ENCODE measurements around the gene LGI2.

LGI2 gene

DNA sequence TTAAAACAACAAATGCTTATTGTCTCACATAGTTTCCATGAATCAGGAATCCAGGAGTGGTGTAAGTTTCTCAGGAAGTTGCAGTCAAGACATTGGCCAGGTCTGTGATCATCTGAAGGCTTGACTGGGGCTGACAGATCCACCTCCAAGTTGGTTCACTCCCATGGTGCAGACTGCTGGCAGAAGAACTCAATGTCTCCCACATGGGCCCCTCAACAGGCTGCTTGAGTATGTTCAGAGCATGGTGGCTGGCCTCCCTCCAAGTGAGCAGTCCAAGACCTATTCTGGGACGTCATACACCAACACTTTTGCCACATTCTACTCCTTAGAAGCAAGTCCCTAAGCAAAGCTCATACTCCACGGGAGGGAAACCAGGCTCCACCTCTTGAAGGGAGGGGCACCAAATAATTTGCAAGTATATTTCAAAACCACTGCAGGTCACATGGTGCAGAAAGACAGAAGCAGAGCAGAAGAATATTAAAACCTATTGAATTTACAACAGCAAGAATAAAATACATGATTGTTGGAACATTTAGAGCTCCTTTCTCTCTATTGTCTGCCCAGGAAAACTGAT, 35.3 kb downstream of the LGI2 start:
- DNase-seq = no peak

DNA sequence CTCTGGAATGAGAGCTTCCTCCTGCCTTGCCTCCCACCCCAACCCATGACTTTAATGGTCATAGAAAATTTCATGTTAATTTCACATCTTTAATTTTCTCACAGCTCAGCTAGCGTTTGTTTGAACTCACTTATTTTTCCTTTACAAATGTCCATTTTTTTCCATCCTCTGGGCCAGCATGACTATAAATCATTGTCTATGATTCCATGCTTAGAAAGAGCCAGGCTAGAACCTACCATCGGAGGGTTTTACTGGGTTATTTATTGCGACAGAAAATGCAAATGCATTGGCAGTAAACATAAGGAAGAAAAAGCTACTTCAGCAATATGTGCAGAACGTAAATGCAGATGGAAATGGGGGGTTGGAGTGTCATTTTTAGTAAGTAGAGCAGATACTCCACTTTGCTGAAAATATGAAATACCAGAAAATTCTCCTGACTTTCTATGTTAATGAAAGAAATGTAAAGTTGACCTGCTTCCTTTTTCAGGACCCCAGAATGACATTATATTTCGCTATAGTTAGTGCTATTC, 37.1 kb downstream of the LGI2 start:
- DNase-seq = no peak

DNA sequence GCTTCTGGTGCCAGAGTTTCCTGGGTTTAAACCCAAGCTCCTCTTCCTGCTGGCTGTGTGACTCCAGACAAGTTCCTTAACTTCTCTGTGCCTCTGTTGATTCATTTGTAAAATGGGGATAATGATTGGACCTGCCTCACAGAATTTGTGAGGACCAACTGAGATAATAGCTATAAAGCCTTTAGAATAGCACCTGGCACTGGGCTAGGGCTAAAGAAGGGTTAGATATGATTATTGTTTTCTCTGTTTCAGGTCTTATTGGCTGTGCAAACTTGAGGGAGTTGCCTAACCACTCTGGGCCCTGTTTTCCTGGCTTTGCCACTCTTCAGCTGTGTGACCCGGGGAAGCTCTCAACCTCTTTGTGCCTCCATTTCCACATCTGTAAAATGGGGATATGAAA, 37.8 kb downstream of the LGI2 start:
- DNase-seq = no peak

DNA sequence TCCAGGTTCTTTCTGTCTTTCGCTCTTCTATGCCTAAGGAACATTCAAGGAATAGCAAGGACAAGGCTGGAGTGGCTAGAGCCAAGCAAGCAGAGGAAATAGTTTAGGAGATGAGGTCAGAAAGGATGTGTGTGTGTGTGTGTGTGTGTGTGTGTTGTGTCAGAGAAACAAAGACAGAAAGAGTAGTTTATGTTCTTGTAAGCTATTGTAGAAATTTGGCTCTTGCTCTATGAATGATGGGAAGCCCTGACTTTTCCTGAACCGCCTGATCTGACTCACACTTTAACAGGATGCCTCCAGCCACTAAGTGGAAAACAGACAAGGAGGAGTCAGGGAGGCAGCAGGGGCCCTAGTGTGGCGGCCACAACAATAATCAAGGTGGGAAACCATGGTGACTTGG, 39.7 kb downstream of the LGI2 start:
- DNase-seq = peak; percentile 48

DNA sequence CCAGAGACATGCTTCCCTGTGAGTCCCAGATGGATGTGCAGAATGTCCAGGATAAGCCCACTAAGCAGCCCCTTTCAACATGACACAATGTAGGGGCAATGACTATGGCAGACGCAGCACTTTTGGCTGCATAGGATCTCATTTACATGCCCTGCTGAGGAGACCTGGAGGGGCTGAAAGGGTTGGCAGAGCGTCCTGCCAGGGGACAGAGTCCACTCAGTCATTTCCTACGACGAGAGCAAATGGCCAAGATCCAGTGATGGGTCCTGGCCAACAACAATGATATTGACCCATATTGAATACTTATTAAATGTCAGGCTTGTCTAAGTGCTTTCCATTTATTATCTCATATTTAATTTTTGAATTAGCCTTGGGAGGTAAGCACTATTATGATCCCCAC, 41.4 kb downstream of the LGI2 start:
- DNase-seq = no peak

DNA sequence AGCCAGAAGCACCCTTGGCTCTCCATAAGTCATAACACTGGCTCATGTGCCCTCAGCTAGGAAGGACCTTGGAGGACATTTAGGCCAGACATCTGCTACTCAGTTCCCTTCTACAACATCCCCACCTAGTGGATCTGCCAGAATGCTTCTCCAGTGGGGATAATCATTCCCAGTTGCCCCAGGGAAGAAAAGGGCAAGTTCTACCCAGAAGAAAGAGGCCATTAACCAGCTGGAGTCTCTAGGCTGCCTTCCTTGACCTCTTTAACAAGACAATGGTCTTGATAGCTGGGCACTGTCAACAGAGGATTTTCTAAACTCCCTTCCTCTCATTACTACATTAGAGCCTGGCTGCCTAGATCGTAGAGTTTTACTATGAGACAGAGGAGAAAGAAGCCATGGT, 42.0 kb downstream of the LGI2 start:
- peak; percentile 38 for DNase-seq

DNA sequence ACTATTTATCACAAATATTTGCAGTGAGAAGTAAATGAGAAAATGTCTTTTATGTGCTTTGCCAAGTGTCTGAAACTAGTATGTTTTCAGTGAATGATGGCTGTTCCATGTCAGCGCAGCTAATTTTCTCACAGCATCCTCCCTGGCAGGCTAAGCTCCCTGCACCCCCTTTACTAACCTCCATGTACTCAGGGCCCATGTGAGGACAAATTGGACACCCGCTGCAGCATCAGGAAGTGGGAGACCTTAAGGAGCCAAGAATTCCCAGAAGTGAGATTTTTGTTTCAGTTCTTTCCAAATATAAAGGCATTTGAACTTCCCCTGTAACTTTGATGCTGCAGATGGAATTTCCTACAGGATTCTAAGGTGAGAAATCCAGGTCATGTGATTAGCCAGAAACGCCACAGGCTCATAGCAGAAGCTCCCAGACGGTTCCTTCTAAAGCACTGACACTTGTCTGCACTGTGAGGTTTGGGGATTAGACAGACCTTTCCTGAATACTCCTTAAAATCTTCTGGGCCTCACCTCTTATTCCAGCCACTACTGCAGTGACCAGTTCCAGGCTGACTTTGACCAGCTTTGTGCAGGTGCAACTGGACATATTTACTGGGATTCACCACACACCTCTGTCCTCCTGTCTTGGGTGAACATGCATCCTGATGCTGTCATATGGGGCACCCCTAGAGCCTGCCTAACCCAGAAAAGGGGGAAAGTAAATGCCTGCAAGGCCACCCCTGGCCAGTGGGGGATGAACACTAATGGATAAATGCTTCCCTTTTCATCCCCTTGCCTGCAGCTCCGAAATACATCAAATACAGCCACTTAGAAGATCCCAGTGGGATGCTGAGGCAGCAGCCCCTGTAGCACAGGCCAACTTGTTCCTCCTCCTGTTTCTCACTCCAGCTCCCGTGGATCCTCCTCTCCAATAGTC, 45.9 kb downstream of the LGI2 start:
- no peak for DNase-seq

DNA sequence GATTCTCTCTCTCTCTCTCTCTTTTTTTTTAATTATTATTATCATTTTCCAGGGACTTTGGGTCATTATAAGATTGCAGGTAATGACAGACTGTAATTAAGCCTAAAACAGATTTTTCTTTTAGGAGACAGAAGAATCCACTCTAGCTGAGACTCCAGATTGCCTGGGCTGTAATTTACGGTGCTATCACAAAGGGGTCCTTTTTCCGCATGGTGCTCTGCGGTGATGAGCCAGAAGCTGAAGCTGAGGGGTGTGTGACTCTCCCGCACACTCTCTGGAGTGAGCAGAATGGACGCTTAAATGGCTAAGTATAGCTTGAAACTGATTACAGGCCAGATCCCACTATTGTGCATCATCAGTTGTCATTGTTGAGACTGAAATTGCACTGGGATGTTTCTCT, 50.0 kb downstream of the LGI2 start:
- no peak for DNase-seq

DNA sequence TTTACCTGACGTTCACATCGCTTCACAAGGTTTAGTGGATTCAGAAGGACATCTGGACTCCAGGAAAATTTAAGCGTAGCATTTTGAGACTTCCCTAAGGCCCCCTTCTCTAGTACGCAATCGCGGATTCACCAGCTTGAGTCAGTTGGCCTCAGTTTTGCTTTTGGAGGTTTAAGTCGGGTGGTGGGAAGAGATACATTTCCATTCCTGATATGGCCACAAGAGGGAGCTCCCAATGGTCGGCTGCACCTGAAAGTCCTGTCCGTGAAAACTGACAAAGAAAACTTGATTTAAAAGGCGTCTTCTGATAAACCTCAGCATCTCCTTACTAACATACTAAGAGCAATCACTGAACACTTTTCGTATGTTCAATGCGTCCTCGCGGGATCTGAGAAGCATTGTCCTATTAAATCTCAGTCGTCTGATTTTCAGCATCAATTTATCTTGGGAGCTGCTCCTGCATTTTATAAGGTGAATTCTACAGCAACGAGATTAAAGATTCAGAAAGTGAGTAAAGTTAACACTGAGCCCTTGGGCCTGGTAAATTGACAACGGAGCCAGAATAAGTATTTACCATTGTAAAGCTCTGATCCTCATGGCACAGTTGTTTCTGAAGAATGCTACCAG, 50.6 kb downstream of the LGI2 start:
- peak; percentile 79 for DNase-seq

DNA sequence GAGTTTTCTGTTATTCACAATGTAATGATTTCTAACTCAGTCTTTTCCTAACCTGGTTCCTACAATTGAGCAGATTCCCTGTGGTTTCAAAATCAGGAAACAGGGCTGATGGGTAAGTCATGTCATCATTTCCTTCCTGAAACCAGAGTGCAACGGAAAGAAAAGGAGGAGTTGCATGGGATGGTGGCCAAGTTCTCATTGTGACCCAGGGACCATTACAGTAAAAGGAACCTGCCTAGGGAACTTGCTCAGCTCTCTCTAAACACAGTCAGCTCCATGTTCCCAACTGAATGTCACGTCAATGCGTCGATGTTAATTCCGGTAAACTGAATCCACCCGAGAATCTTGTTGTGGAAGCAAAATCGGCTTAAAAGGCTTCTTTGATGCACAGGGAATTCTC, 51.2 kb downstream of the LGI2 start:
- peak; percentile 43 for DNase-seq

DNA sequence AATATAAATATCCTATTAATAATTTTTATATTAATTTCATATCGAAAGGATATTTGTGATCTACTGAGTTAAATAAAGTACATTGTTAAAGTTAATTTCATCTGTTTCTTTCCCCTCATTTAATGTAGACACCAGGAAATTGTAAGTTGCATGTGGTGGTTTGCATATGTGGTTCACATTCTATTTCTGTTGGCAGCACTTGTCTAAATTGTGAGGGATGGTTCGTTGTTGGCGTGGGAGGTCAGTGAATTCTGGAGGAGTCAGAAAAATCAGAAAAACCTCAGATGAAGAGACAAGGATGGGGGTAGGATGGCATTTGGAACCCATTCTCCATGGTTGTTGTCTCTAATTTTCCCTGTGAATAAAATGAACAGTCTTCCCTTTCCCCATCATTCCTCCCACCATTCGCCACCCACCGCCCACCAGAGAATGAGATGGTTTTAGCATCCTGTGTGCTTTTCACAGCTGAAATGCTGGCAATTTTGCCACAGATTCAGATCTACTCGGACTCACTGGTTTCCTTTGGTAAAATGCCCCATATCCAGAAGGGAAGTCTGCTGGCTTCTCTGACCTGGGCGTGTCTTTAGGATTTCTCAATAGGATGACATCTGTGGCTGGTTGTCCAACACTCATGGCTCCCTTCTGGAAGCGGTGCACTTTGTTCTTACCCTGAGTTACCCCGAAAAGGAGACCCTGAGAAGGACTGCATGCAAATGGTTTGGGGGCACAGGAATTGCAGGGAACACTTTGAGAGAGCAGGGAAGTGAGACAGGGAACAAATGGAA, 52.3 kb downstream of the LGI2 start:
- DNase-seq = no peak

DNA sequence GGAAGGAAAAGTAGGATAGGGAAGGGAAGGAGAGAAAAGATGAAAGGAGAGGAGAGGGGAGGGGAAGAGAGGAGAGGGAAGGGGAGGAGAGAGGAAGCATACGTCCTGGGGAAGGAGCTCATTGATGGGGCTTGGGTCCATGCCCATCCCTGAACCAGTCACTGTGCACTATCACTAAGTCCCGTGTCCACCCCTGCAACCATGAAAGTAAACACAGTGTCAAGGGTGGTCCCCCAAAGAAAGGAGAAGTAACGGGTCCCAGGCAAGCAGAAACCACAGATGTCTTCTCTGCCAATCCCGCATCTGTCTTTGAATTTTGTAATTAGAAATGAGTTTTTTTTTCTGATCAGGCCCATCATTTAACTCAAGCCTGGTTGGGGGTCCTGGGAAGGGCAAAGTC, 55.2 kb downstream of the LGI2 start:
- DNase-seq = no peak

DNA sequence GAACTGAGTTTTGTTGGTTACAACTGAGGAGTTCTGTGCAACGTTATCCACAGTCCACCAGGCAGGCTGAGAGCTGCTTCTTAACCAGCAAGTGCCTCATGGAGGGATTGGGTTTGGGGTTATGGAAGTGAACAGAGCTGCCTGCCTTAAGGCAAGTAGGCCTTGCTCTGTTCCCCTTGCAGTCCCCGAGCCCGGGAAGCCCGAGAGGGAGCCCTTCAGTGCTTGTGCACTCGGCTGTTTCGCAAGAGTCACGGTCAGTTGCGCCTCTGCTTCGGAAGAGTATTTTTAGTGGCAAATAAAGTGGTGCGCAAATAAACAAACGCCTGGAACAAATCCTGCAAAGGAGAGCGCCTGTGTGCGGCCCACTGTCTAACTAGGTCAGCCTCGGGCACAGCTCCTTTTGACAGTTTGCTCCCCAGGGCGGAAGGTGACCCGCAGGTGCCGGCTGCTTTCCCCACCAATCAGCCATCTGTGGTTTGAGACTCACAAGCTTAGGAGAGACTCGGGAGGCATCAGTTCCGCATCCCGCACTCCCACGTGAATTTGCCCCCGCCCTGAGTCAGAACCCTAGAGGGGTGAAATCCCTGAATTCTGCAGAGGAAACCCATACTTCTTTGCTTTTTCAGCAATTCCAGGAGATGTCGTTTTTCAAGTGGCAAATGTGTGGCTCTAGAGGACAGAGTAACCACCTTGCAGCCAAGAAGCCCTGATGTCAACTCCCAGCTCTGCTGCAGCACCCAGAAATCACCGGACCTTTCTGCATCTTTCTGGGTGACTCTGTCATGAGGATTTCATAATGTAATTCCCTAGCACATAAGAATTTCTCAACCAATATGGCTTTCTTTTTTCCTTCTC, 56.8 kb downstream of the LGI2 start:
- DNase-seq = no peak

DNA sequence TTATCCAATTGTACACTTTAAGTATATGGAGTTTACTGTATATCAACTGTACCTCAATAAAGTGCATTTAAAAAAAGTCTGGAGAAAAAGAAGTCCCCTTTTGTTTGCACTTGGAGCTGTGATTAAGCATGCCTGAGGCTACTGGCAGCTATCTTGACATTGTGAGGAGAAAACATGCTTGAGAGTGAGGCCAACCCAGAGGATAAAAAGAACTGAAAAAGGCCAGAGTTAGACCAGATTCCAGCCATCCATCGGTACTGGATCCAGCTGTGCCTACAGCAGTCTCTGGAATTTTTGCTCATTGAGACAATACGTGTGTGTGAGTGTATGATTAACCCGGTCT, 57.4 kb downstream of the LGI2 start:
- DNase-seq = no peak

DNA sequence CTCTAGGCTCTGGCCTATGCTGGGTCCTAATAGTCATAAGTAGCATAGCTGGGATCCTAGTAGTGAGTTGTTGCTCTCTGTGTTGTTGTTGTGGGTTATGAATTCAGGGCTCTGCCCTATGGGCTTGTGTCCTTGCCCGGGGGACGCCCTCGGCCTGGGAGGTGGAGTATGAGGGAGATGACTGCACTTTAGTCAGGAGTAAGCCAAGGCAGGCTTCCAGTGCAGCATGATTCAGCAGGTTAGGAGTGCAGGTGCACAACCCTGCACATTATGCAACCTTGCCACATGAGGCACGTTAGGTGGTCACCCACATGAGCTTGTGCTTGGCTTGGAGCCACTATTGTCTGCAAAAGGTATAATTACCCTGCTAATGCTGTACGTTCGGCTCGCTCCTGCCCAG, 59.6 kb downstream of the LGI2 start:
- no peak for DNase-seq

DNA sequence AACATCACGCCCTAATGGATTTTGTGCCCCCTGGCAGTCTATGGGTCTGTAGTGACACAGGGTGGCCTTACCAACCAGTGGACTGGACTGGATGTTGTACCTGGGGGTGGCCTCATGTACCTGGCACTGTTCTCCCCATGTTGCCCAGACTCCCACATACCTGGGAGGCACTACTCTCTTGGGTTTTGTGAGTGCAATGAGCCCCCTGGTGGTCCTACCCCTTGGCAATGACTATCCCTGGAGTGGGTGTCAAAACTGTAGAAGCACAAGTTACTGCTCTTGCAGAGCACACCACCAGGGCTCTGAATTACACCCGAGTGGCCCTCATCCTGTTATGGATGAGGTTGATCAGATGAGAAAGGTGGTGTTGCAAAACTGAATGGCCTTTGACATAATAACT, 60.1 kb downstream of the LGI2 start:
- no peak for DNase-seq

DNA sequence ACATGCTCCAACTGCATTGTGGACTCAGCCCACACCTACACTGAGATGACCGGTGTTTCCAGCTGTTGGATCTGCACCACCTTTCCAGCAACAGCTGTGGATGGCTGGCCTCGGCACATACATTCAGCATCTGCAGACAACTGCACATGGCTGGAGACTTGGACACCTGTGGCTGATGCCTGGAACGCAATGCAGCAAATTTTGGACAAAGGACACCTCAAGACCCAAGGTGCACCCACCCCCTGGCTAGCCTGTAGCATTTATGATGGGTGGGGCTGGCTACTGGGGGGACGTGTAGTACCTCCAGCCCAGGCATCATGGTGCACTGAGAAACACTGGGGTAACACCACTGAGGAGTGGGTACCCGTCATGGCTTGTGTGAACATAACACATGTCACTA, 60.6 kb downstream of the LGI2 start:
- DNase-seq = no peak

DNA sequence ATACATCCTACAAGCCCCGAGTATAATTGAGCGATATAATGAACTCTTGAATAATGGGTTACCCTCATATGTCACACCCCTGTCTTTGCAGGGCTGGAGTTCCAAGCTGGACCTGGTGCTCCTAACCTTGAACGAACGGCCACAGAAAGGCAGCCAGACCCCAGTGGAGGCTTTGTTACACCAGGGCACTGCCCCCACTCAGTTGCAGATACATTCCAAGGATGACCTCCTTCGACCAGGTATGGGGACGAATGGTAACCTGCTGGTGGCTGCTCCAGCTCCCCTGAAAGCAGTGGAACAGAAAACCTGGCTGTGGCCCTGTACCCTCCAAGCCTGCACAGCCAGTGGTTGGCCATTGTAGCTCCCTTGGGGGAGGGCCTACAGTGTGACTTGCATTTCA, 61.3 kb downstream of the LGI2 start:
- no peak for DNase-seq

DNA sequence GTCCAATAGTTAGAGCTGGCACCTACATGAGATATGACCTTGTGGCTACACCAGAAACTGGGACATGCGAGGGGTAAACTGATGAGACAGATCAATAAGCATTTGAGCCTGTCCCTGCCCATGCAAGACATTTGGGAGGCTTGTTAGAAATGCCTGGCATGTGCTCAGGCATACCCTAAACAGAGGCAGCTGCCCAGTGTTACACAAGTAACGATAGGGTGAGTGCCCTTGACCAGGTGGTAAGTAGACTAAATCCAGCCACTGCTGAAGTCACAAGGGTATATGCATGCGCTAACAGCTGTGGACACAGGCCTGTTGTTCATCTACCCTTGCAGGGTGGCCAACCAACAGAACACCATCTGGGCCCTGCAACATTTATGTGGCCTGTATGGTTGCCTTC, 61.8 kb downstream of the LGI2 start:
- no peak for DNase-seq

DNA sequence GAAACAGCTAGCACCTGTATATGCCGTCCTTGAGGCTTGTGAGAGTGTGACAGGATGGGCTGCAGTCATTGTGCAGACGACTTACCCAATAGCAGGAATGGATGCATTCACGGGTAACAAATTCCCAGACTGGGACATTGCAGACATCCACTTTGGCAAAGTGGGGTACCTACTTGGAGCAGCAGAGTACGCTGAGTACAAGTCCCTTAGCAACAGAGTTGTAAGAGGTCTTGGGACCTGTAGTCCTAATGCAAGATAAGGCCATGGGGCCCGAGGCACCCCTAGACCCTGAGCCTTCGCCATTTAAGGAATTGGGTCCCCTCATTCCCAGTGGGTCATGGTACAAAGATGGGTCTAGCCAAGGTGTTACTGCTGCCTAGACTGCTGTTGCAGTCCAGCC, 62.5 kb downstream of the LGI2 start:
- no peak for DNase-seq

DNA sequence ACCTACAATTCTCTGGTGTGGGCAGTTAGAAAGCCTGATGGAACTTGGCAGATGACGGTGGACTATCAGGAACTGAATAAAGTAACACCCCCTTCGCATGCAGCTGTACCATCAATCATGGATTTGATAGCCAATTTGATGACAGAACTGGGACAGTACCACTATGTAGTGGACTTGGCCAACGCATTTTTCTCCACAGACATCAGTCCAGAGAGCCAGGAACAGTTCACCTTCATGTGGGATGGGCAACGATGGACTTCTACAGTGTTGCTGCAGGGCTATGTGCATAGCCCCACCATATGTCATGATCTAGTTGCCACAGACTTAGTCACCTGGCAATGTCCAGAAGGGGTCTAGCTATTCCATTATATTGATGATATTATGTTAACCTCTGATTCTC, 63.4 kb downstream of the LGI2 start:
- no peak for DNase-seq

DNA sequence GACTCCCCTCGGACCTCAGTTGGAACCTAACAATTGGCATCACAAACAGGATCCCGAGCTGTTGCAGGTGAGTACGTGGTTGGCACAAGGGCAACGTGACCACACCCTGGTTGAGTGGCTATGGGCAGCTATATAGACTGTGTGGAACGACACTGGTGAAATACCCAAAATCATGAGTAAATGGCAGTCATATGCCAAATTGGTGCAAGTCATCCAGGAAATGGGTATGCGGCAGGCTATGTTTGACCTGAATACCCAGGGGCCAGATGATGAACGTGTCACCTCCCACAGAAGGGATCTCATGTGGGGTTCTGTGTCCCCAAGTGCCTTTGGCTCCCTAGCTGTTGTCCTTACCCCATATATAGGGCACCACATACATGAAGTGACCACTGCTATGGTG, 64.7 kb downstream of the LGI2 start:
- DNase-seq = no peak
